ENCODE measurements around the gene RAD51B. TPM values are rescaled to one million over a fixed set of nuclear protein-coding genes. Genes with fewer than 3 reads are reported as not detected.

Gene RAD51B
- total RNA-seq, 2 donors from 2014 or later: 22.8 to 33.8 TPM

- WGBS, 2 experiments (ENCODE audit: insufficient coverage in 1 of 2, insufficient read length in 1 of 2): 83 to 87% methylated on average over 3 of the region's 3 CpGs
- H3K27me3 ChIP-seq (ENCODE audit: control insufficient read depth, insufficient read depth, low read length, poor library complexity, severe bottlenecking): no peaks in the 10 kb centered on the region
- peaks cover 12% of the 10 kb centered on the region for H3K4me1 ChIP-seq (ENCODE audit: control insufficient read depth, insufficient read depth, low read length)
- no peaks in the 10 kb centered on the region for H3K9me3 ChIP-seq (ENCODE audit: control insufficient read depth, low read length)
- no peak for TF ChIP-seq CTCF (conservative IDR thresholded peaks at IDR 0.05)
- peaks cover 18% of the 10 kb centered on the region for H3K4me1 Mint-ChIP-seq
- H3K9me3 Mint-ChIP-seq: peaks cover 4% of the 10 kb centered on the region
- no peaks in the 10 kb centered on the region for H3K36me3 ChIP-seq (ENCODE audit: control insufficient read depth, insufficient read depth, low read length)
- no peak overlapping the region for H3K4me3 ChIP-seq (ENCODE audit: low read length)
- no peak overlapping the region for H3K27ac Mint-ChIP-seq
- DNase-seq: no peak
- H3K27me3 Mint-ChIP-seq (ENCODE audit: insufficient read depth): no peaks in the 10 kb centered on the region
- H3K4me3 Mint-ChIP-seq: no peak overlapping the region
- H3K9ac ChIP-seq (ENCODE audit: extremely low read depth, low read length, poor library complexity, severe bottlenecking): no peak overlapping the region
- H3K36me3 Mint-ChIP-seq (ENCODE audit: low read depth): no peaks in the 10 kb centered on the region
- no peak overlapping the region for H3K27ac ChIP-seq (ENCODE audit: low read depth, low read length)
Observed at GRCh38 chr14:68238976-68239375, 419.4 kb downstream of the RAD51B start.

GRCh38 chr14:68239988-68240771, 420.6 kb downstream of the RAD51B start:
- Histone ChIP-seq H3K9me3 (ENCODE audit: control insufficient read depth, low read length) (no peaks in the 10 kb centered on the region), H3K27ac (ENCODE audit: low read depth, low read length) (no peak overlapping the region), H3K27me3 (ENCODE audit: control insufficient read depth, insufficient read depth, low read length, poor library complexity, severe bottlenecking) (no peaks in the 10 kb centered on the region), H3K9ac (ENCODE audit: extremely low read depth, low read length, poor library complexity, severe bottlenecking) (no peak overlapping the region), H3K4me1 (ENCODE audit: control insufficient read depth, insufficient read depth, low read length) (peaks cover 17% of the 10 kb centered on the region), H3K4me3 (ENCODE audit: low read length) (no peak overlapping the region), H3K36me3 (ENCODE audit: control insufficient read depth, insufficient read depth, low read length) (no peaks in the 10 kb centered on the region)
- no peaks in the 10 kb centered on the region for H3K27me3 Mint-ChIP-seq (ENCODE audit: insufficient read depth)
- H3K27ac Mint-ChIP-seq: no peak overlapping the region
- H3K36me3 Mint-ChIP-seq (ENCODE audit: low read depth): no peaks in the 10 kb centered on the region
- DNase-seq: no peak
- H3K9me3 Mint-ChIP-seq: peaks cover 4% of the 10 kb centered on the region
- no peak overlapping the region for H3K4me3 Mint-ChIP-seq
- H3K4me1 Mint-ChIP-seq: peaks cover 24% of the 10 kb centered on the region
- no peak for TF ChIP-seq CTCF (conservative IDR thresholded peaks at IDR 0.05)
- 91 to 96% methylated on average over 5 to 9 of the region's 9 CpGs for WGBS, 2 experiments (ENCODE audit: insufficient coverage in 1 of 2, insufficient read length in 1 of 2)

- 96% methylated on average over 4 to 6 of the region's 6 CpGs for WGBS, 2 experiments (ENCODE audit: insufficient coverage in 1 of 2, insufficient read length in 1 of 2)
- H3K9me3 ChIP-seq (ENCODE audit: control insufficient read depth, low read length): no peaks in the 10 kb centered on the region
- H3K4me3 ChIP-seq (ENCODE audit: low read length): no peak overlapping the region
- no peak overlapping the region for H3K27ac ChIP-seq (ENCODE audit: low read depth, low read length)
- H3K36me3 ChIP-seq (ENCODE audit: control insufficient read depth, insufficient read depth, low read length): no peaks in the 10 kb centered on the region
- H3K9ac ChIP-seq (ENCODE audit: extremely low read depth, low read length, poor library complexity, severe bottlenecking): no peak overlapping the region
- Mint-ChIP-seq H3K4me1 (peaks cover 39% of the 10 kb centered on the region), H3K36me3 (ENCODE audit: low read depth) (no peaks in the 10 kb centered on the region), H3K27me3 (ENCODE audit: insufficient read depth) (no peaks in the 10 kb centered on the region), H3K4me3 (no peak overlapping the region), H3K9me3 (peaks cover 4% of the 10 kb centered on the region), H3K27ac (no peak overlapping the region)
- no peak for DNase-seq
- peaks cover 17% of the 10 kb centered on the region for H3K4me1 ChIP-seq (ENCODE audit: control insufficient read depth, insufficient read depth, low read length)
- H3K27me3 ChIP-seq (ENCODE audit: control insufficient read depth, insufficient read depth, low read length, poor library complexity, severe bottlenecking): no peaks in the 10 kb centered on the region
- no peak for TF ChIP-seq CTCF (conservative IDR thresholded peaks at IDR 0.05)
Observed at GRCh38 chr14:68241862-68242487, 422.4 kb downstream of the RAD51B start.

Measured in endodermal cell (in vitro differentiated cells).